Measurements from ENCODE around the gene SLC2A10. TPM values are rescaled to one million over a fixed set of nuclear protein-coding genes. Genes with fewer than 3 reads are reported as not detected.

The SLC2A10 gene
- total RNA-seq, 1 experiment from 2014 or later, result not detected

DNA sequence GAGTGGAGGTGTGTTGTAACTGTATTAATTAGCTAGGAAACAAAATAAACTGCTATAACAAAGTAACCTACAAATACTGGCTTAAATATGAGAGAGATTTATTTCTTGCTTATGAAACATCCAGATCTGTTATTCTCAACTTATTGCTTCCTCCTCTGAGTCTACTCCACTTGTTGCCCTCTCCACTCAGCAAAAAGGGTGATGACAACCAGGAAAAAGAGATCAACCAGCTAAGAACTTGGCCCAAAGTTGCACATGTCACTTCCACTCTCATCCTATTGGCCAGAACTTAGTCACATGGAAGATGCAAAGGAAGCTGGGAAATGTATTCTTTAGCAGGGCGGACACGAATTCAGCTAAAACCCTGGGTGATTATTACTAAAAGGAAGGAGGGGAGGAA lies 15.0 kb upstream of the SLC2A10 start:
- H3K9me3 ChIP-seq (ENCODE audit: low read depth, low read length, poor library complexity, severe bottlenecking), result no peaks in the 10 kb centered on the region
- BruUV-seq (replicated peaks), result no TSS peak
- no peaks in the 10 kb centered on the region for H3K4me1 ChIP-seq (ENCODE audit: insufficient read depth, low read length, poor library complexity, severe bottlenecking)
- TF ChIP-seq, protein P1, sequence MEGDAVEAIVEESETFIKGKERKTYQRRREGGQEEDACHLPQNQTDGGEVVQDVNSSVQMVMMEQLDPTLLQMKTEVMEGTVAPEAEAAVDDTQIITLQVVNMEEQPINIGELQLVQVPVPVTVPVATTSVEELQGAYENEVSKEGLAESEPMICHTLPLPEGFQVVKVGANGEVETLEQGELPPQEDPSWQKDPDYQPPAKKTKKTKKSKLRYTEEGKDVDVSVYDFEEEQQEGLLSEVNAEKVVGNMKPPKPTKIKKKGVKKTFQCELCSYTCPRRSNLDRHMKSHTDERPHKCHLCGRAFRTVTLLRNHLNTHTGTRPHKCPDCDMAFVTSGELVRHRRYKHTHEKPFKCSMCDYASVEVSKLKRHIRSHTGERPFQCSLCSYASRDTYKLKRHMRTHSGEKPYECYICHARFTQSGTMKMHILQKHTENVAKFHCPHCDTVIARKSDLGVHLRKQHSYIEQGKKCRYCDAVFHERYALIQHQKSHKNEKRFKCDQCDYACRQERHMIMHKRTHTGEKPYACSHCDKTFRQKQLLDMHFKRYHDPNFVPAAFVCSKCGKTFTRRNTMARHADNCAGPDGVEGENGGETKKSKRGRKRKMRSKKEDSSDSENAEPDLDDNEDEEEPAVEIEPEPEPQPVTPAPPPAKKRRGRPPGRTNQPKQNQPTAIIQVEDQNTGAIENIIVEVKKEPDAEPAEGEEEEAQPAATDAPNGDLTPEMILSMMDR (conservative IDR thresholded peaks at IDR 0.05; ENCODE audit: low read depth, low read length), result no peak
- TF ChIP-seq EZH2 (IDR thresholded peaks at IDR 0.05; ENCODE audit: borderline replicate concordance, low read depth, low read length, poor library complexity, severe bottlenecking), result no peak
- H3K4me3 ChIP-seq (ENCODE audit: low read depth, low read length, poor library complexity, severe bottlenecking), result no peak overlapping the region
- H3K27me3 ChIP-seq (replicated peaks; ENCODE audit: insufficient read depth, low read depth, low read length, poor library complexity), result no peaks in the 10 kb centered on the region
- ChIA-PET CTCF (no interaction called here), POLR2A (ENCODE audit: low non-redundant PET) (no interaction called here)
- no peaks in the 10 kb centered on the region for H3K36me3 ChIP-seq (ENCODE audit: insufficient read depth, low read length, poor library complexity, severe bottlenecking)
- peak; percentile 52 for DNase-seq (ENCODE audit: low spot score)
- intact Hi-C loops (cut with micrococcal nuclease; ENCODE audit: unreplicated experiment), result no loop called here
- H3K27ac ChIP-seq (ENCODE audit: low read depth, low read length, poor library complexity, severe bottlenecking), result no peak overlapping the region

- H3K4me3 ChIP-seq (ENCODE audit: low read depth, low read length, poor library complexity, severe bottlenecking), result no peak overlapping the region
- no peaks in the 10 kb centered on the region for H3K36me3 ChIP-seq (ENCODE audit: insufficient read depth, low read length, poor library complexity, severe bottlenecking)
- no peaks in the 10 kb centered on the region for H3K4me1 ChIP-seq (ENCODE audit: insufficient read depth, low read length, poor library complexity, severe bottlenecking)
- no TSS peak for BruUV-seq (replicated peaks)
- ChIA-PET CTCF (no interaction called here), POLR2A (ENCODE audit: low non-redundant PET) (no interaction called here)
- no peaks in the 10 kb centered on the region for H3K9me3 ChIP-seq (ENCODE audit: low read depth, low read length, poor library complexity, severe bottlenecking)
- intact Hi-C loops (cut with micrococcal nuclease; ENCODE audit: unreplicated experiment), result no loop called here
- no peak overlapping the region for H3K27ac ChIP-seq (ENCODE audit: low read depth, low read length, poor library complexity, severe bottlenecking)
- TF ChIP-seq EZH2 (IDR thresholded peaks at IDR 0.05; ENCODE audit: borderline replicate concordance, low read depth, low read length, poor library complexity, severe bottlenecking), result no peak
- TF ChIP-seq, protein P1 (conservative IDR thresholded peaks at IDR 0.05; ENCODE audit: low read depth, low read length), result no peak
- no peak for DNase-seq (ENCODE audit: low spot score)
- H3K27me3 ChIP-seq (replicated peaks; ENCODE audit: insufficient read depth, low read depth, low read length, poor library complexity), result no peaks in the 10 kb centered on the region
These were observed 13.6 kb upstream of the SLC2A10 start for GRCh38 chr20:46695892-46696291.

GRCh38 chr20:46696791-46697279 lies 12.6 kb upstream of the SLC2A10 start:
- Histone ChIP-seq H3K27me3 (replicated peaks; ENCODE audit: insufficient read depth, low read depth, low read length, poor library complexity) (no peaks in the 10 kb centered on the region), H3K4me1 (ENCODE audit: insufficient read depth, low read length, poor library complexity, severe bottlenecking) (no peaks in the 10 kb centered on the region), H3K36me3 (ENCODE audit: insufficient read depth, low read length, poor library complexity, severe bottlenecking) (no peaks in the 10 kb centered on the region), H3K9me3 (ENCODE audit: low read depth, low read length, poor library complexity, severe bottlenecking) (no peaks in the 10 kb centered on the region), H3K27ac (ENCODE audit: low read depth, low read length, poor library complexity, severe bottlenecking) (no peak overlapping the region), H3K4me3 (ENCODE audit: low read depth, low read length, poor library complexity, severe bottlenecking) (no peak overlapping the region)
- no peak for TF ChIP-seq EZH2 (IDR thresholded peaks at IDR 0.05; ENCODE audit: borderline replicate concordance, low read depth, low read length, poor library complexity, severe bottlenecking)
- TF ChIP-seq, protein P1 (conservative IDR thresholded peaks at IDR 0.05; ENCODE audit: low read depth, low read length), result no peak
- intact Hi-C loops (cut with micrococcal nuclease; ENCODE audit: unreplicated experiment), result no loop called here
- ChIA-PET CTCF (no interaction called here), POLR2A (ENCODE audit: low non-redundant PET) (no interaction called here)
- no peak for DNase-seq (ENCODE audit: low spot score)
- no TSS peak for BruUV-seq (replicated peaks)
